ENCODE results near the gene CDH23.

GRCh38 chr10:71656220-71656619, 259.5 kb downstream of the CDH23 start:
- TF ChIP-seq, protein P1, sequence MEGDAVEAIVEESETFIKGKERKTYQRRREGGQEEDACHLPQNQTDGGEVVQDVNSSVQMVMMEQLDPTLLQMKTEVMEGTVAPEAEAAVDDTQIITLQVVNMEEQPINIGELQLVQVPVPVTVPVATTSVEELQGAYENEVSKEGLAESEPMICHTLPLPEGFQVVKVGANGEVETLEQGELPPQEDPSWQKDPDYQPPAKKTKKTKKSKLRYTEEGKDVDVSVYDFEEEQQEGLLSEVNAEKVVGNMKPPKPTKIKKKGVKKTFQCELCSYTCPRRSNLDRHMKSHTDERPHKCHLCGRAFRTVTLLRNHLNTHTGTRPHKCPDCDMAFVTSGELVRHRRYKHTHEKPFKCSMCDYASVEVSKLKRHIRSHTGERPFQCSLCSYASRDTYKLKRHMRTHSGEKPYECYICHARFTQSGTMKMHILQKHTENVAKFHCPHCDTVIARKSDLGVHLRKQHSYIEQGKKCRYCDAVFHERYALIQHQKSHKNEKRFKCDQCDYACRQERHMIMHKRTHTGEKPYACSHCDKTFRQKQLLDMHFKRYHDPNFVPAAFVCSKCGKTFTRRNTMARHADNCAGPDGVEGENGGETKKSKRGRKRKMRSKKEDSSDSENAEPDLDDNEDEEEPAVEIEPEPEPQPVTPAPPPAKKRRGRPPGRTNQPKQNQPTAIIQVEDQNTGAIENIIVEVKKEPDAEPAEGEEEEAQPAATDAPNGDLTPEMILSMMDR (IDR thresholded peaks at IDR 0.05), result no peak
- TF ChIP-seq EZH2 (IDR thresholded peaks at IDR 0.05; ENCODE audit: borderline replicate concordance, insufficient read depth, low read depth, low read length, poor library complexity, severe bottlenecking), result no peak
